GM21381 (cell line): ENCODE results near the gene ZNF580.
A peak's percentile ranks its signal among the peaks of the same experiment; 100 is the strongest.

ENCODE experiments used
- ATAC-seq: cut with Tn5 transposase; IDR thresholded peaks from one replicate; pipeline ENCODE4 v1.9.1; 2021; ENCODE audit warnings: mild to moderate bottlenecking, moderate library complexity; ENCODE audit not compliant: unreplicated experiment

ZNF580 gene

DNA sequence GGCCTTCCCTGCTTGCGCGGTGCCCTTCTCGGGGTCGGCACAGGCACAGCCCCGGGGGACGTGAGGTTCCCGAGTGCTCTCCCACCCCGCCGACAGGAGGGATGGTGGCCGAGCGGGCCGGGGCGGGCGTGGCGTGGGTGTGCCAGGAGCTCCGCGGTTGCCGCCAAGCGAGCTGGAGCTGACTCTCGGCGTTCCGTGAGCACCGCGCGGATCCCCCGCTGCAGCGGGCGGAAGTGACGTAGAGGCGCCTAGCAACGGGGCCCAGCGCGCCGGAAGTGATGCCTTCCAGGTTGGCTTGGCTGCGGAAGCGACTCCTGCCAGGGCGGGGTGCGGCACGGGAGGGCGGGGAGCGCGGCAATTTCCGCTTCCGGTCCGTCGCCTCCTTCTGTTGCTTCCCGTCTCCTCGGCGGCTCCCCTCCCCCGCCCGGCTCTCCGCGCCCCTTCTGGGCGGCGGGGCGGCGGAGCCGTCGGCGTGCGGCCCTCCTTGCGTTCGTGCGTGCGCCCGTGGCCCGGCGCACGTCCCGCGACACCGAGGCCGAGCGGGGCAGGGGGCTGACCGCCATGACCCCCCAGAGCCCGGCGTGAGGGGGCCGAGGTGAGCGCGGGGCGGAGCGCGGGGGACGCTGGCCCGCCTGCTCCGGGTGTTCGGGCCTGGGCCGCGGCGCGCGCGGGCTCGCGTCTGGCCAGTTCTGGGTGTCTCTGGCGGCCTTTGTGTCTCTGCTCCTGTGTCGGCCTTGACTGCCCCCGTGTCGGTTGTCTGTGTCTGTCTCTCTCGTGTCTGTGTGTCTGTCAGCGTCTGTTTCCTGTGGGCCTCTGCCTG lies 34.2 kb downstream of the ZNF580 start, which contains the start of gene EPN1:
Gene EPN1 (plus strand): TSS at position 386 of the 820 bp plus-strand sequence. CDS start 3,402 bp downstream, outside the sequence.
- ATAC-seq = peak; percentile 52

DNA sequence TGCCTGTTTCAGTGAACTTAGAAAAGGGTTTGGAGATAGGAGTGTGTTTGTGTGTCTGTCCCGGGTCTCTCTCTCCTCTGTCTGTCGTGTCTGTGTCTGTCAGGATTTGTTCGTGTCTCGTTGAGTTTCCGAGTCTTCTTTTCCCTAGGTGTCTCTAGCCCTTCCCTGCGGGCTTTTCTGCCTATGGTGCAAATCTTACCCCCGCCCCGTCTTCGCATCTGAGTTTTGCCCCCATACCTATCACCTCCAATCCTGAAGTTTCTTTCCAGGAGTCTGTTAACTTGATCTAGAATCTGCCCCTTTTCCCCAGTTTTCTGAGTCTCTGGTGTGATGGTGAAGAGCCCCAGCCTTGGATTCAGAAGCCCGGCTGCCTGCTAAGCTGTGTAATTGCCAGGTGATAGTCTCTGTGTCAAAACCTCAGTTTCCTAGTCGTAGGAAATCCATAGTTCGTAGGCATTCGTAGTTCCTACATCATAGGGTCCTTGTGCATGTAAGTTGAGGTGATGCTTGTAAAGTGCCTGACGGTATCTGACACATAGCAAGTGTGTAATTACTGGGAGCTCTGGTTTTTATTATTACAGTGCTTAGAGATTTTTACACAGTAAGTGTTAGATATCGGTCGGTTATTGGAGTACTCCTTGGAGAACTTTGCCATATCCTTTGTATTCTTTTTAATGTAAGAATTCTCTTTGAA lies 35.0 kb downstream of the ZNF580 start:
- ATAC-seq = no peak

DNA sequence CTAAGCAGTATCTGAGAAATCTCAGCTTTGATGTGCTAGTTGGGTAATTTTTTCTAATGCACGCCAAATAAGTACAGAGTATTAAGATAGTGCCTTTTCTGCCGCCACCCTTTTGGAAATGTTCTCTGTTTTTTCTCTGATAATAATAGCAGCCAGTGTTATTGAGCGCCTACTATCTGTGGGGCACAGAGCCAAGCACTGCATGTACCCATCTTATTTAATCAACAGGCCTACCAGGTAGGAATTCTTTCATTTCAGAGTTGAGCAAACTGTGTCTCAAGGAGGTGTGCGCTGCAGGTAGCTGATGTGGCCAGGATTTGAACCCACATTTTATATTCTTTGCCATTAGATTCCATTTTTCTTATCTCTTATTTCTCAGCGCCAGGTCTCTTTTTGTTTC lies 35.6 kb downstream of the ZNF580 start:
- no peak for ATAC-seq

DNA sequence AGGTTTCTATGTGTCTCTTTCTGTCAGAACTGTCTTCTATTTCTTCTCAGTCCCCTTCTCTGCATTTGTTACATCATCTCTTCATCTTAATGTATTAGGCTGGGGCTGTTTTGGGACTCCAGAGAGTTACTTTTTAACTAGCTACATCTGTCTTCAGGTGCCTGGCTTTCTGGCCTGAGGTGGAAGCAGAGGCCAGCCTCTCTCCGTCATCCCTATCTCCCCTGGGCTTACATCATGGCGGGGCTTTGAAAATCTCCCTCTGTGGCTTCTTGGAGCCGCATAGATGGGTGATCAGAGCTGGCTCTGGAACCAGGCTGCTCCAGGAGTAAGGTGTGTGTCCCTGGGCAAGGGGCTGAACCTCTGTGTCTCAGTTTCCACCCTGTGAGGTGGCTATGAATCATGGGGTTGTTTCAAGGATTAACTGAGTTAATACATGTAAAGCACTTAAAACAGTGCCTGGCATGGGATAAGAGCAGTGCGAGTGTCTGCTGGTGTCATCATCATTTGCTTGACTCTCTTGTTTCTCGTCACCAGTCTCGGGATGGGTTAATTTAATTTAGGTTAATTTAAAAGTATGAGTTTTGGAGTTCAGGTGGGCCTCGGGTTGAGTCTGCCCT lies 36.2 kb downstream of the ZNF580 start:
- ATAC-seq = no peak

DNA sequence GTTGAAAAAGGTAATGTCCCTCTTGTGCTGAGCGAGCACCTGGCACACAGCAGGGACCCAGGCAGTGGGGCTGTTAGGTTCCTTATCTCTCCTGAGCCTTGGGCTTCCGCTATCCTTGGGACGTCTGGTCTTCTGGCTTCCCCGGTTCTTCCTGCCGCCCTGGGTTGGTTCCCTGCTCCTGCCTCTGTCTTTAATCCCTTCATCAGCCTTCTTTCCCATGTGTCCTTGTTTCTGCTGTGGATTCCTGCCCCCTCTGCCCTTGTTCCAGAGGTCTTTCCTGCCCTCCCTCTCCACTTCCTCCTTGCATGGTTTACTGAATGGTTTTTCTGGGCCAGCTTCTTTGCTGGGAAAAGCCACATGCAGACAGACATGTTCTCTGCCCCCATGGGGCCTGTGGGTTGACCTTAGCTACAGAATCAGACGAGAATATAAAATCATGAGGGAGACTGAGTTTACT lies 36.8 kb downstream of the ZNF580 start:
- no peak for ATAC-seq

DNA sequence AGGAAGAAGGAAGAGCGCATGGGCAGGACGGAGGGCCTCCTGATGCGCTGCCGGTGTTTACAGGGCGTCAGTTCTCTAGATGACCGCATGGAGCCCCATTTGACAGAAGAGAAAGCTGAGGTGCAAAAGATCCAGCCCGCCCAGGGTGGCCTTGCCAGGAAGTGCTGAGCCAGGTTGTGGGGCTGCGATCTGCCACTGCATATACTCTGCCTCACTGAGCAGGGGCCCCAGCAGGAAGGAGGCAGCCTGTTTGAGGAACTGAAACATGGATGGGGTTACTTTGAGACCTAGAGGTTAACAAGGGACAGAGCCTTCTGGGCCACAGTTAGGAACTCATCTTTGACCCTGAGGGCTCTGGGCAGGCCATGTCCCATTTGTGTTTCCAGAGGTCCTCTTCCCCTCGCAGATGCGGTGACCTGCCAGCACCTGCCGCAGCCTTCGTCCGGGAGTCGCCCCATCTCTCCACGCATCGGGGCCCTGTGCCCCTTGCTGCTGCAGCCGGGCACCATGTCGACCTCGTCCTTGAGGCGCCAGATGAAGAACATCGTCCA lies 37.4 kb downstream of the ZNF580 start:
- ATAC-seq = peak; percentile 73

DNA sequence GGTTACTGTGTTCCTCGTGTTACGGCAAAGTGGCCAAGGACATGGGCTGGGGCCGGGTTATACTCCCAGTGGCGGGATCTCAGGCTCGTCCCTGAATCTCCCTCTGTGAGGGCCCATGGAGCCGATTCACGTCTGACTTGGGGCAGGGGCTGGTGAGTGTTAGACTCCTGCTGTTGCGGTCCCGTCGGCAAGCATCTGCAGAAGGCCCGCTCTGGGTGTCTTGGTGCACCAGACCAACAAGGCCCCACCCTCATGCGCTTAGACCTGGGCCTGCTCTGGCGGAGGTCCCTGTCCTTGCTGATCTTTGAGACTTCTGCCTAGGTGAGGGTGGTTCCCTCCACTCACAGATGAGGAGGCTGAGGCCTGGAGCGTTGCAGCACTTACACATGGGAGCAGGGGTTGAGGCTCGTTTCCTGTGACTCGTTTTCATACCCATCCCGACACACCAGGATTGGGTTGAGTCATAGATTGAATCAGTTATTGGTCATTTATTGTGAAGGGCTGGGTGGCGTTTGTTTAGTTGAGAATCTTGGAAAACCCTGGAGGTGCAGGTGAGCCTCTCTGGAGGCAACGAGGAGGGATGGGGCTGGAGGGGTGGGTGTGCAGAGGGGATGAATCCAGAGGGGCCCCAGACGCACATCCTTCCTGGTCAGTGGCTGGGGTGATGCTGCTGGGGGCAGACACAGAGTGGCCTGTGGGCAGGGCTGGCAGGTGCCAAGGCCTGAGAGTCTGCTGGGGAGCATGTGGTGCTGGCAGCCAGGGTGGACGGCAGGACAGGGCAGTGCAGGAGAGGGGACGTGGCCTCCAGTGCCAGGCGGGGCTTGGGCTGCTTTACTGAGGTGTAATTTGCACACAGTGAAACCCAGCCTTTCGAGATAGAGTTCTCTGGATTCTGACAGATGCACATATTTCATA lies 38.8 kb downstream of the ZNF580 start:
- no peak for ATAC-seq

DNA sequence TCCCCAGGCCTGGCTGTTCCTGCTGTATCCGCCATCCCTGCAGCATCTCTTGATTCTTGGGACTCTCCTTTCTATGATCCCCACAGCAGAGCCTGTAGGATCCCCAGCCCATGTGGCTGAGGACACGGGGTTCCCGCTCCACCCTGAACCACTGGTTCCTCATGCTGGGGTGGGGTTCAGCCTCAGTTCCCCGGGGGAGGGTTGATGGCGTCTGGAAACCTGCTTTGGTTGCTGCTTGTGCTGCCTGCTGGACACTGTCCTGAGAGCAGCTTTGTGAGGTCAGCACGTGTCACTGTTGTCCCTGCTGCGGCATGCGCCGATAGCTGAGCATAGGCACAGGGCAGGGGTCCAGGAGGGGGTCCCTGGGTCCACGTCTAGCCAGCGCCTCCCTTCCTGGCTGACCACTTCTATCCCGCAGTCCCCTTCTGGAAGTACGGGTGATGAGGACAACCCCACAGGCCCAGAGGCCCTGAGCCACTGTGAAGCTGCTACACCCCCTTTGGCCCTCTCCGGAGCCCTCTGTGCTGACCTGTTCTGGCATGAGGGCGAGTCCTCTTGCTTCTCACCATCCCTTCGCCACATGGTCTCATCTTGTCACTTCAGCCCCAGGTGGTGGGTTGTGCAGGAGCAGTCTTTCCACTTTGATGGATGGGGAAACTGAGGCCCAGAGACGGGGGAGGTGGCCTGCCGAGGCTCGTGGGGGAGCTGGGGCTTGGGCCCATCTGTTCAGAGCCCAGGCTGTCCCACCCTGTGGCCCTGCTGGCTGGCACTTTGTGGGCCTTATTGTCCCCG lies 39.7 kb downstream of the ZNF580 start:
- ATAC-seq = no peak

DNA sequence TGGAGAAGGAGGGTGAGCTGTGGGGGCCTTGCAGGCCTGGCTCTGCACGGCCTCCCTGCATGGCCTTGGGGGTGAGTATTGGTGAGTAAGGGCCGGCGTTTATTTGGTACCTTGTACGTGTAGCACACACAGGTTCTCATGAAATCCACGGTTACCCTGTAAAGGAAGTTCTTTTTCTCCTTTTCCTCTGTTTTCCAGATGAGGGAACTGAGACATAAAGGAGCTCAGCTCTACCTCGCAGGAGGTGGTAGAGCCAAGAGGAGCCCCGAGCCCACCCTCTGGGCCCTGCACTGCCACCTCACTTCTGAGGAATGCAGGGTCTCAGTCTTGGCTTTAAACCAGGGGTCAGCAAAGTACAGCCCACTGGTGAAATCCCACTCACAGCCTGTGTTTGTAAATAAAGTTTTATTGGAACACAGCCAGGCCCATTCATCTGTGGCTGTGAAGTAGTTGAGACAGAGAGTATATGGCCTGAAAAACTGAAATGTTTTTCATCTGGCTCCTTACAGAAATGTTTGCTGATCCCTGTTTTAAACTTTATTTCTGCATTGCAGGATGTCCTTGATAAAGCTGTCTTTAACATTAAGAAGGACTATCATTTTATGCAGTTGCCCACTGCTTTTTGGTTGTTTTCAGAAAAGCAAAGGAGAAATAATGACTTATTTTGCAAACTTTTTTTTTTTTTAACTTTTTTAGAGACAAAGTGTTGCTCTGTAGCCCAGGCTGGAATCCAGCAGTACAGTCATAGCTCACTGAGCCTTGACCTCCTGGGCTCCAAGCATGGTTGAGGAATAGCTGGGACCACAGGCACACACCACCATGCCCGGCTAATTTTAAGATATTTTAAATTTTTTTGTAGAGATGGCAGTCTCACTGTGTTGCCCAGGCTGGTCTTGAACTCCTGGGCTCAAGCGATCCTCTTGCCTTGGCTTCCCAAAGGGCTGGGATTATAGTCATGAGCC lies 40.6 kb downstream of the ZNF580 start:
- ATAC-seq = no peak

DNA sequence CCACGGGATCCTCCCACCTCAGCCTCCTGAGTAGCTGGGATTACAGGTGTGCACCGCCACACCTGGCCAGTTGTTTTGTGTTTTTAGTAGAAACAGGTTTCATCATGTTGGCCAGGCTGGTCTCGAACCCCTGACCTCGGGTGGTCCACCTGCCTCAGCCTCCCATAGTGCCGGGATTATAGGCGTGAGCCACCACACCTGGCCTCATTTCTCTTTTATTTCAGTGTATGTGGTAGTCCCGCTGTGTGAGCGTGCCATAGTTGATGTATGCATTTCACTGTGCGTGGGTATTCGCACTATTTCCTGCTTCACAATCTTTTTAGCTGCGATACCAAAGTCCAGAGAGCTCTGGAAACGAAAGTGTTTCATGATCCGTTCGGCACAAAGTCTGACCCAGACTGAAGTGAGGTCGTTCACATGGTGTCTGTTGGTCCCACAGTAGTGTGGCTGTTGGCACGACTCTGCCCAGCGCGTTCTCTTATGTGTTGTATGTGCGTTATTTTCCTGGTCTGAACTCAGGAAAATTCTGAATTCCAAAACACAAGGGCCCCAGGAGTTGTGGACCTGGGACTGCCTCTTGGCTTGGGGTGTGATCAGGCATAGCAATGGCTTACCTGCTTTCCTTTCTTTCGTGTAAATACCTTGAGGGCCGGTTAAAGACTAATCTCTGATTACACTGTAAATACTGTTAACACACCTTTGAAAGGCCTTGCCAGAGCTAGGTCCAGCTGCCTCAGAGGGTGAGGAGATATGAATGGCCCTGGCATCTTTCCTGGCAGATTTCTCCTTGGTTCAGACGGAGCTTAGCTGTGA lies 42.9 kb downstream of the ZNF580 start:
- no peak for ATAC-seq

DNA sequence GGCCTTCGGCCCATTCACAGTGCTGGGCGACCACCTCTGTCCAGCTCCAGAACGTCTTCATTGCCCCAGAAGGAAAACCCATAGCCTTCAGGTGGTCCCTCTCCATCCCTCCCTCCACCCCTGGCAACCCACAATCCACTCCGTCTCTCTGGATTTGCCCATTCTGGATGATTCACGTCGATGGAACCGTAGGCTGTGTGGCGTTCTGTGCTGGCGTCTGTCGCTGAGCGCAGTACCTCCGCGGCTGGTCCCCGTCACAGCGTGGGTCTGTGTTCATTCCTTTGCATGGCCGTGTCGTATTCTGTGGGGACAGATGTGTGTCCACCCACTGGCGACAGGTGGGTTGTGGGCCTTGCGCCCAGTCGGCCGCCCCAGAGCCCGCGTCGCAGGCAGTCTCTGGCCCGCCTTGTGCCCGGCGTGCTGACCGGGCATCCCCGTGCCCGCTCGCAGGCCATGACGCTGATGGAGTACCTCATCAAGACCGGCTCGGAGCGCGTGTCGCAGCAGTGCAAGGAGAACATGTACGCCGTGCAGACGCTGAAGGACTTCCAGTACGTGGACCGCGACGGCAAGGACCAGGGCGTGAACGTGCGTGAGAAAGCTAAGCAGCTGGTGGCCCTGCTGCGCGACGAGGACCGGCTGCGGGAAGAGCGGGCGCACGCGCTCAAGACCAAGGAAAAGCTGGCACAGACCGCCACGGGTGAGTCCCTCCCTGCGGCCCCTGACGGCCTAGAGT lies 44.3 kb downstream of the ZNF580 start:
- no peak for ATAC-seq

DNA sequence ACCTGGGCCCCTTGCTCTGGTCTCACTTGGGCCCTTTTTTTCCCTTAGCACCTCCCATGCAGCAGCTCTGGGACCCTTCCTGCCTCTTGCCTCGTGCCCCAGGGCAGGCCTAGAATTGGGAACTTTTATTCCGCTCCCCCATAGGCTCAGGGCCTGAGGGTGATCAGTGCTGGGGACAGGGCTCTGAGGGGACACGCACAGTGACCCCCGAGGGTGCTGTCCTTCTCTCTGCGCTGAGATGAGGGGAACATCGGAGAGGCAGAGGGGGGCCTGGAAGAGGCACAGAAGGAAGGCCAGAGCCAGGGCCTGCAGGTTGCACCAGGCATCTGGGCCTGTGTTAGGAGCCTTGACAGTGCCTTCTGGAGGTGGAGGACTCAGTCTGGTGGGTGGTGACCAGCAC lies 45.0 kb downstream of the ZNF580 start:
- ATAC-seq = no peak

DNA sequence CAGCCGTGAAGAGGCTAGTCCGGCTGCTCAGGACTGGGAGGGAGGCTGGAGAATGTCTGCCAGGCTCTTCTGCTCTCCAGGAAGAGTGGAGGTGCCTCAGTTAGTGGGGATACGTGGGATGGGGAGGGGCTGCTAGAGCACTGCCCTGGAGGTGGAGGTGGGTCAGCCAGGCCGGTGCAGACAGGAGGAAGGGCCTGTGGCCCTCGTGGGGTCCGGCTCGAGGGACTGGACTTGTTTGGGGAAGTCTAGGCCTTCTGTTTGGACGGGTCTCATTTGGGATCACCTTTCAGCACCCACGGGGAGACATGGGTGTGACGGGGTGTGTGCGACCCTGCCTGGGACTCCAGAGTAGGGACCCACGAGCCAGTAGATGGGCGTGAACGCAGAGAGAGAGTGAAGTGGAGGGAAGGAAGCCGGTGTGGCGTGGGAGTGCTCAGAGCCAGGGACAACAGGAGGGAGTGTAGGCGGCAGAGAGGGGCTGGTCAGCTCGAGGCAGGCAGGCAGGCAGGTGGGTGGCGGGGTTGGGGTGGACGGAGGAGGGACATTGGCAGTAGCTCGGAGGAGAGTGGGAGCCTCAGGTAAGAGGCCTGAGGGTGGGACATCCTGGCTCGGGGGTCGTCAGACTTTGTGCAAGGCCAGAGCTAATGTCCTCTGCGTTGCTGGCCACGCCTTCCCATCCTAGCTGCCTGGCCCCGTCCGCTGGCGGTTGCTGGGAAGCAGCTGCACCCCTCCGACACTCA lies 45.7 kb downstream of the ZNF580 start:
- ATAC-seq = no peak

DNA sequence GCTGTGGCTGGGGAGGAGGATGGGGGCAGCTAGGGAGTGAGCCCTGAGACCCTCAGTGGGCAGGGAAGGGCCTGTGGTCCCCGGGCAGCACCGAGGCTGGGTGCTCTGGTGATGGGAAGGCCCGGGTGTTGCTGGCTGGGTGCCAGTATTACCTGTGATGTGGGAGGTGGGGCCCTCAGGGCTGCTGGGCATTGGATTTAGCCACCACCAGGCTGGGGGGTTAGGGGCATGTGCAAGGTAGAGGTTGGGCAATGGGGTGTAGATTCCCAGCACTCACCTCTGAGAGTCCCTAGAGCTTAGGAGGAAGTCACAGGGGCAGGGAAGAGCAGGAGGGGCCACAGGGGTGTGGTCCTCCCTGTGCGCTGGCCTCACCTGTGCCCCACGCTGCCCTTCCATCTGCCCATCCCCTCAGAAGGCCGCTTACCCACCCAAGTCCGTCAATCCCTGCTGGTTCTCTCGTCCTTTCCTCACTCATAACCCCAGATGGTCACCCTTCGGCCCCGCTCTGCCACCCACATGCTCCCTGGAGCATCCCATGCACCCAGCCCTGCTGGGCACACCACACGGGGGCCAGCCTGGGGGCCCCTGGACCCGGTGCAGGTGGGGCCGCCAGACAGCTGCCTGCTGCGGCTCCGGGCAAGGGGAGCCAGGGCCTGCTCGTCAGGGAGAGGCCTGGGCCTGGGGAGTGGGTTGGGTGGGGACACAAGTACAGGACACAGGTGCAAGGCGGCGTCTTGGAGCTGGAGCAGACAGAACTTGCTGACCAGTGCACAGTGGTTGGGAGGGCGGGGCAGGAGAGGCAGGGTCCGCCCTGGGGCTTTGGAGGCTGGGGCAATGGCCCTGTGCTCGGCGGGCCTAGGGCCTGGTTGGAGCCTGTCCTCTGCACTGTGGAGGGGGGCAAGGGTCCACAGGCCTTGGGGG lies 46.7 kb downstream of the ZNF580 start:
- ATAC-seq = no peak
